SU-DHL-6 (cell line): ENCODE measurements around the gene KAT2B.

Experiments used
- H2AFZ ChIP-seq: fragments of 200-600 bp; sonication (generic); 2 replicates; pipeline ENCODE4 v1.6.1; 2014; ENCODE audit warnings: low read depth, mild to moderate bottlenecking, moderate library complexity, mixed read lengths, antibody characterized with exemption, low read length; ENCODE audit not compliant: severe bottlenecking
- H3F3A ChIP-seq: fragments of 200-600 bp; shearing (Covaris generic); 2 replicates; pipeline ENCODE4 v1.6.0; 2016; ENCODE audit warnings: antibody characterized with exemption, mild to moderate bottlenecking; ENCODE audit not compliant: insufficient read depth
- H3K27ac ChIP-seq: fragments of 200-600 bp; sonication (generic); 2 replicates; pipeline ENCODE4 v1.5.1; 2016; ENCODE audit warnings: low read depth, mild to moderate bottlenecking, low read length, moderate library complexity, mixed read lengths
- H3K27me3 ChIP-seq: fragments of 200-600 bp; sonication (generic), shearing (Covaris generic); 2 replicates; pipeline ENCODE4 v1.6.0; 2014; ENCODE audit warnings: mild to moderate bottlenecking, low read length
- H3K36me3 ChIP-seq: fragments of 200-600 bp; sonication (generic); 2 replicates; pipeline ENCODE4 v1.6.1; 2014; ENCODE audit warnings: mild to moderate bottlenecking, low read length, mixed read lengths
- H3K4me2 ChIP-seq: fragments of 300-600, 200-600 bp; shearing (Covaris generic), sonication (generic); 2 replicates; pipeline ENCODE4 v1.6.0; 2014; ENCODE audit warnings: low read length, low read depth, mild to moderate bottlenecking; ENCODE audit not compliant: poor library complexity, severe bottlenecking
- H3K4me3 ChIP-seq: fragments of 200-600 bp; sonication (generic); 2 replicates; pipeline ENCODE4 v1.5.1; 2014; ENCODE audit warnings: antibody characterized with exemption, low read length, mild to moderate bottlenecking, mixed read lengths; ENCODE audit not compliant: insufficient read depth, poor library complexity, severe bottlenecking
- H3K79me2 ChIP-seq: fragments of 200-600 bp; sonication (generic); 2 replicates; pipeline ENCODE4 v1.6.1; 2014; ENCODE audit warnings: mild to moderate bottlenecking, low read length, moderate library complexity; ENCODE audit not compliant: insufficient read depth
- H3K9ac ChIP-seq: fragments of 200-600 bp; sonication (generic); 2 replicates; pipeline ENCODE4 v1.7.0; 2014; ENCODE audit warnings: mild to moderate bottlenecking, low read length
- H3K9me2 ChIP-seq: fragments of 200-600 bp; sonication (generic); replicated peaks from 2 replicates; pipeline ENCODE4 v1.6.1; 2014; ENCODE audit warnings: low read length; ENCODE audit not compliant: insufficient read depth
- H3K9me3 ChIP-seq: fragments of 200-600 bp; sonication (generic); 2 replicates; pipeline ENCODE4 v1.6.1; 2014; ENCODE audit warnings: low read length, mixed read lengths; ENCODE audit not compliant: insufficient read depth
- H4K20me1 ChIP-seq: fragments of 200-600 bp; sonication (generic); 2 replicates; pipeline ENCODE4 v1.6.1; 2014; ENCODE audit warnings: low read depth, mild to moderate bottlenecking, antibody characterized with exemption, low read length, moderate library complexity, mixed read lengths
- CTCF ChIP-seq: fragments of 200-600 bp; sonication (generic); IDR thresholded peaks from one replicate; pipeline ENCODE4 v1.5.1; 2017; ENCODE audit warnings: antibody characterized with exemption, mild to moderate bottlenecking, low read length, moderate library complexity; ENCODE audit not compliant: insufficient read depth, poor library complexity, severe bottlenecking
- EZH2phosphoT487 ChIP-seq: fragments of 200-600 bp; sonication (generic), shearing (Covaris generic); conservative IDR thresholded peaks from 2 replicates; pipeline ENCODE4 v1.6.1; 2018; ENCODE audit warnings: mild to moderate bottlenecking, antibody characterized with exemption, low read length, moderate library complexity, mixed read lengths

Gene KAT2B

GRCh38 chr3:20080956-20081554 is 40.8 kb downstream of the KAT2B start:
- no peak for TF ChIP-seq EZH2phosphoT487
- no peak for TF ChIP-seq CTCF
- Histone ChIP-seq H4K20me1 (no peaks in the 10 kb centered on the region), H3K36me3 (peaks cover 3% of the 10 kb centered on the region; the same call in 1 of the 2 replicates), H3K9ac (no peak overlapping the region), H2AFZ (no peak overlapping the region), H3K79me2 (peaks cover 4% of the 10 kb centered on the region; the same call in 1 of the 2 replicates), H3K4me3 (no peak overlapping the region), H3F3A (no peaks in the 10 kb centered on the region), H3K9me3 (no peaks in the 10 kb centered on the region), H3K4me2 (no peak overlapping the region), H3K27ac (no peak overlapping the region), H3K9me2 (no peaks in the 10 kb centered on the region), H3K27me3 (no peaks in the 10 kb centered on the region)

GRCh38 chr3:20083253-20083652 is 43.0 kb downstream of the KAT2B start:
- Histone ChIP-seq H3K36me3 (peaks cover 3% of the 10 kb centered on the region; the same call in 1 of the 2 replicates), H2AFZ (no peak overlapping the region), H3K27ac (no peak overlapping the region), H3K79me2 (no peaks in the 10 kb centered on the region), H3K4me3 (no peak overlapping the region), H4K20me1 (no peaks in the 10 kb centered on the region), H3K4me2 (no peak overlapping the region), H3K27me3 (no peaks in the 10 kb centered on the region), H3F3A (no peaks in the 10 kb centered on the region), H3K9ac (no peak overlapping the region), H3K9me3 (no peaks in the 10 kb centered on the region), H3K9me2 (no peaks in the 10 kb centered on the region)
- no peak for TF ChIP-seq CTCF
- no peak for TF ChIP-seq EZH2phosphoT487

- Histone ChIP-seq H3K4me3 (no peak overlapping the region), H3K27me3 (no peaks in the 10 kb centered on the region), H3K9ac (no peak overlapping the region), H2AFZ (no peak overlapping the region), H3K4me2 (no peak overlapping the region), H3K27ac (no peak overlapping the region), H3F3A (no peaks in the 10 kb centered on the region), H3K9me2 (no peaks in the 10 kb centered on the region), H3K79me2 (no peaks in the 10 kb centered on the region), H4K20me1 (no peaks in the 10 kb centered on the region), H3K9me3 (0 out of 2 replicates have a peak, but pooled peaks cover 4% of the 10 kb centered on the region), H3K36me3 (peaks cover 3% of the 10 kb centered on the region; the same call in 1 of the 2 replicates)
- TF ChIP-seq EZH2phosphoT487 (no peak), CTCF (no peak)
Observed at GRCh38 chr3:20083953-20084352, 43.7 kb downstream of the KAT2B start.
